ENCODE results near the gene C5orf24. TPM values are rescaled to one million over a fixed set of nuclear protein-coding genes. Genes with fewer than 3 reads are reported as not detected.

The C5orf24 gene
- total RNA-seq, 1 experiment from 2014 or later: 22.5 TPM

GRCh38 chr5:134857401-134857800 is 11.6 kb downstream of the C5orf24 start:
- DNase-seq: no peak
- H3K56ac ChIP-seq (ENCODE audit: insufficient read length, low read depth, low read length): no peak overlapping the region
- H3K23ac ChIP-seq (ENCODE audit: insufficient read length, low read depth, low read length): no peak overlapping the region
- H2BK12ac ChIP-seq (ENCODE audit: insufficient read length, low read depth, low read length): no peak overlapping the region
- H3K4ac ChIP-seq (ENCODE audit: low read depth, low read length): no peak overlapping the region
- TF ChIP-seq CTCF (conservative IDR thresholded peaks at IDR 0.05): no peak
- no peak overlapping the region for H3K14ac ChIP-seq (ENCODE audit: insufficient read depth, low read length)
- Mint-ChIP-seq H3K27me3 (ENCODE audit: low read depth) (no peaks in the 10 kb centered on the region), H3K36me3 (ENCODE audit: insufficient read depth in 1 of 3, low read depth in 3 of 3) (peaks cover 7 to 42% (median 36%) of the 10 kb centered on the region in 3 experiments; a peak in 6 of 7 replicates), H3K9me3 (no peaks in the 10 kb centered on the region), H3K4me3 (no peak overlapping the region), H3K4me1 (no peaks in the 10 kb centered on the region), H3K27ac (no peak overlapping the region)
- H2BK20ac ChIP-seq (ENCODE audit: low read depth, low read length, poor library complexity, severe bottlenecking): no peak overlapping the region
- H2AK5ac ChIP-seq (ENCODE audit: insufficient read length, low read length): no peak overlapping the region
- H3K9me3 ChIP-seq (ENCODE audit: control insufficient read depth, low read depth, low read length): no peaks in the 10 kb centered on the region
- no peak overlapping the region for H3K9ac ChIP-seq (ENCODE audit: extremely low read depth, insufficient read length, low read length)
- no peak overlapping the region for H3K27ac ChIP-seq (ENCODE audit: insufficient read length, low read depth, low read length)
- no peak overlapping the region for H4K8ac ChIP-seq (replicated peaks; ENCODE audit: insufficient read length, low read depth, low read length)
- H3K79me1 ChIP-seq (ENCODE audit: insufficient read depth, low read depth, low read length, poor library complexity, severe bottlenecking): no peaks in the 10 kb centered on the region
- no peak overlapping the region for H3T11ph ChIP-seq (ENCODE audit: low read length)
- no peaks in the 10 kb centered on the region for H3K79me2 ChIP-seq (ENCODE audit: insufficient read depth, low read length)
- H3K23me2 ChIP-seq (ENCODE audit: insufficient read length, low read depth, low read length, poor library complexity, severe bottlenecking): no peaks in the 10 kb centered on the region
- H4K5ac ChIP-seq (ENCODE audit: insufficient read length, low read depth, low read length): no peak overlapping the region
- no peak overlapping the region for H2BK15ac ChIP-seq (ENCODE audit: low read depth, low read length)
- H2AFZ ChIP-seq (ENCODE audit: low read length): no peak overlapping the region
- H3K18ac ChIP-seq (ENCODE audit: insufficient read length, low read depth, low read length): no peak overlapping the region
- H2BK120ac ChIP-seq (ENCODE audit: low read depth, low read length, poor library complexity, severe bottlenecking): no peak overlapping the region
- H4K91ac ChIP-seq (ENCODE audit: insufficient read length, low read depth, low read length): no peak overlapping the region
- no peaks in the 10 kb centered on the region for H3K4me1 ChIP-seq (ENCODE audit: insufficient read depth, low read length)
- no peaks in the 10 kb centered on the region for H4K20me1 ChIP-seq (ENCODE audit: control insufficient read depth, insufficient read depth, insufficient read length)
- no CpG with 5 or more reads among the region's 3 CpGs for WGBS (ENCODE audit: extremely low coverage, insufficient read length, low lambda C conversion rate)
- no peak overlapping the region for H3K4me2 ChIP-seq (ENCODE audit: insufficient read depth, insufficient read length, low read length)
- H3K27me3 ChIP-seq (ENCODE audit: insufficient read depth, low read length): no peaks in the 10 kb centered on the region
- H2BK5ac ChIP-seq (ENCODE audit: insufficient read length, low read length): no peak overlapping the region

Measured in H9 (cell line).